Hepatocyte (in vitro differentiated cells): ENCODE data around the gene CSMD2.

Source experiments
- CTCF ChIP-seq: fragments of 200-600 bp; sonication (generic); IDR thresholded peaks from 2 replicates; pipeline ENCODE4 v1.5.1; 2016; ENCODE audit warnings: antibody characterized with exemption, mild to moderate bottlenecking; ENCODE audit not compliant: poor library complexity
- EZH2phosphoT487 ChIP-seq: fragments of 200-600 bp; sonication (generic); IDR thresholded peaks from one replicate; pipeline ENCODE4 v1.6.1; 2018; ENCODE audit warnings: antibody characterized with exemption, mild to moderate bottlenecking, low read depth, moderate library complexity; ENCODE audit not compliant: unreplicated experiment, severe bottlenecking

- no peak for TF ChIP-seq CTCF
- TF ChIP-seq EZH2phosphoT487, result no peak
Measured at GRCh38 chr1:34060187-34060730, 104.8 kb downstream of the CSMD2 start.
